Lung (tissue), 12 donors: ENCODE measurements around the gene G6PC3. TPM values are rescaled to one million over a fixed set of nuclear protein-coding genes. Genes with fewer than 3 reads are reported as not detected.

Source experiments
- ATAC-seq: fragments of 200-7000 bp; cut with Tn5 transposase; one replicate; pipeline ENCODE4 v1.9.1; 2020; ENCODE audit warnings: moderate number of reproducible peaks; ENCODE audit not compliant: insufficient read depth, low FRiP score
- DNase-seq, 3 donors: peaks; one replicate each; pipeline ENCODE4 v3.0.0-alpha.2; 2013 to 2017
- H3K27ac ChIP-seq, 2 donors: one replicate each; pipeline ENCODE4 v1.5.1; 2013; ENCODE audit warnings: mild to moderate bottlenecking in 2 of 2, moderate library complexity in 2 of 2, control low read depth in 1 of 2, inconsistent platforms in 1 of 2, low read depth in 1 of 2, low read length in 1 of 2
- H3K27me3 ChIP-seq, 3 donors: one replicate each; pipeline ENCODE4 v1.5.1; 2013; ENCODE audit warnings: low read length in 2 of 3; ENCODE audit not compliant: control insufficient read depth in 3 of 3, insufficient read depth in 3 of 3
- H3K36me3 ChIP-seq, 4 donors: one replicate each; pipeline ENCODE4 v1.5.1; 2013; ENCODE audit warnings: low read length in 4 of 4, mild to moderate bottlenecking in 1 of 4, moderate library complexity in 1 of 4; ENCODE audit not compliant: control insufficient read depth in 4 of 4, insufficient read depth in 4 of 4
- H3K4me1 ChIP-seq, 5 donors: one replicate each; pipeline ENCODE4 v1.5.1; 2013; ENCODE audit warnings: low read length in 5 of 5, mild to moderate bottlenecking in 2 of 5, moderate library complexity in 1 of 5; ENCODE audit not compliant: control insufficient read depth in 5 of 5, insufficient read depth in 5 of 5
- H3K4me3 ChIP-seq: one replicate; pipeline ENCODE4 v1.5.1; 2013; ENCODE audit warnings: mild to moderate bottlenecking, control low read depth, moderate library complexity
- H3K9ac ChIP-seq, 2 donors: one replicate each; pipeline ENCODE4 v1.5.1; 2013; ENCODE audit warnings: low read length in 2 of 2, control low read depth in 1 of 2; ENCODE audit not compliant: insufficient read depth in 1 of 2
- H3K9me3 ChIP-seq, 4 donors: one replicate each; pipeline ENCODE4 v1.5.1; 2013; ENCODE audit warnings: low read length in 3 of 4, mild to moderate bottlenecking in 1 of 4, moderate library complexity in 1 of 4; ENCODE audit not compliant: control insufficient read depth in 4 of 4, insufficient read depth in 3 of 4
- CTCF ChIP-seq: IDR thresholded peaks from 2 replicates; pipeline ENCODE4 v1.5.1; 2012; ENCODE audit warnings: mild to moderate bottlenecking; ENCODE audit errors: control extremely low read depth, extremely low read depth
- WGBS, 2 donors: extraction: QIAGEN DNeasy Blood & Tissue Kit; methylation state at CpG; one replicate each; pipeline ENCODE4 v1.1.7; 2013; 5-methylcytosine and 5-hydroxymethylcytosine counted together
- polyA plus RNA-seq, 2 donors: library from polyadenylated mRNA; stranded (reverse); fragments of 200-250 nt; gene quantifications; one replicate each; pipeline ENCODE4 v1.2.1, GENCODE V29; 2013
- total RNA-seq, 2 donors: library from RNA; depleted of rRNA in 1 of 2; stranded (reverse); fragments of >200 nt in 1 of 2; gene quantifications; one replicate each; pipeline ENCODE4 v1.2.1, GENCODE V29; 2014 to 2021
- donor health status: control.
- donor health status: control.
- donor health status: Bipolar disorder and iron deficiency.
- donor health status: healthy.
- donor health status: DM: yes; HTN: yes; CAD: no.

Gene G6PC3
- total and polyA plus RNA-seq, 4 donors: 21.2 to 87.4 (median 79.7) TPM

GRCh38 chr17:44079877-44080821, 9.6 kb downstream of the G6PC3 start:
- peaks cover 0 to 4% (median 0%) of the 10 kb centered on the region in 5 donors for H3K4me1 ChIP-seq
- no peak overlapping the region for H3K27ac ChIP-seq
- no peak overlapping the region for H3K9ac ChIP-seq
- TF ChIP-seq CTCF: no peak
- no peaks in the 10 kb centered on the region for H3K27me3 ChIP-seq
- no peak for ATAC-seq
- no peak for DNase-seq
- 83 to 89% methylated on average over 18 of the region's 18 CpGs for WGBS, 2 donors
- H3K4me3 ChIP-seq: no peak overlapping the region
- no peaks in the 10 kb centered on the region for H3K9me3 ChIP-seq
- H3K36me3 ChIP-seq: peaks cover 32 to 83% (median 40%) of the 10 kb centered on the region in 4 donors

GRCh38 chr17:44081681-44082080, 11.1 kb downstream of the G6PC3 start:
- Histone ChIP-seq H3K9ac (no peak overlapping the region), H3K27me3 (no peaks in the 10 kb centered on the region), H3K9me3 (no peaks in the 10 kb centered on the region), H3K4me1 (peaks cover 0 to 10% (median 0%) of the 10 kb centered on the region in 5 donors), H3K4me3 (no peak overlapping the region), H3K36me3 (peaks cover 28 to 77% (median 42%) of the 10 kb centered on the region in 4 donors), H3K27ac (no peak overlapping the region)
- 95 to 97% methylated on average over 3 of the region's 3 CpGs for WGBS, 2 donors
- no peak for DNase-seq
- TF ChIP-seq CTCF: no peak
- no peak for ATAC-seq

- no peak for TF ChIP-seq CTCF
- H3K4me3 ChIP-seq: no peak overlapping the region
- H3K4me1 ChIP-seq: peaks cover 0 to 13% (median 0%) of the 10 kb centered on the region in 5 donors
- H3K36me3 ChIP-seq: peaks cover 28 to 74% (median 40%) of the 10 kb centered on the region in 4 donors
- H3K27ac ChIP-seq: no peak overlapping the region
- no peaks in the 10 kb centered on the region for H3K9me3 ChIP-seq
- H3K27me3 ChIP-seq: no peaks in the 10 kb centered on the region
- DNase-seq (no peak), ATAC-seq (no peak)
- no peak overlapping the region for H3K9ac ChIP-seq
- 84 to 86% methylated on average over 21 of the region's 21 CpGs for WGBS, 2 donors
Observed at GRCh38 chr17:44082256-44082927, 11.9 kb downstream of the G6PC3 start.
